ELF-1 (cell line): ENCODE results near the gene TPRN.

Experiments used
- DNase-seq: peaks from one replicate; pipeline ENCODE4 v3.0.0-alpha.2; 2016; ENCODE audit warnings: low read depth, low spot score

Gene TPRN

DNA sequence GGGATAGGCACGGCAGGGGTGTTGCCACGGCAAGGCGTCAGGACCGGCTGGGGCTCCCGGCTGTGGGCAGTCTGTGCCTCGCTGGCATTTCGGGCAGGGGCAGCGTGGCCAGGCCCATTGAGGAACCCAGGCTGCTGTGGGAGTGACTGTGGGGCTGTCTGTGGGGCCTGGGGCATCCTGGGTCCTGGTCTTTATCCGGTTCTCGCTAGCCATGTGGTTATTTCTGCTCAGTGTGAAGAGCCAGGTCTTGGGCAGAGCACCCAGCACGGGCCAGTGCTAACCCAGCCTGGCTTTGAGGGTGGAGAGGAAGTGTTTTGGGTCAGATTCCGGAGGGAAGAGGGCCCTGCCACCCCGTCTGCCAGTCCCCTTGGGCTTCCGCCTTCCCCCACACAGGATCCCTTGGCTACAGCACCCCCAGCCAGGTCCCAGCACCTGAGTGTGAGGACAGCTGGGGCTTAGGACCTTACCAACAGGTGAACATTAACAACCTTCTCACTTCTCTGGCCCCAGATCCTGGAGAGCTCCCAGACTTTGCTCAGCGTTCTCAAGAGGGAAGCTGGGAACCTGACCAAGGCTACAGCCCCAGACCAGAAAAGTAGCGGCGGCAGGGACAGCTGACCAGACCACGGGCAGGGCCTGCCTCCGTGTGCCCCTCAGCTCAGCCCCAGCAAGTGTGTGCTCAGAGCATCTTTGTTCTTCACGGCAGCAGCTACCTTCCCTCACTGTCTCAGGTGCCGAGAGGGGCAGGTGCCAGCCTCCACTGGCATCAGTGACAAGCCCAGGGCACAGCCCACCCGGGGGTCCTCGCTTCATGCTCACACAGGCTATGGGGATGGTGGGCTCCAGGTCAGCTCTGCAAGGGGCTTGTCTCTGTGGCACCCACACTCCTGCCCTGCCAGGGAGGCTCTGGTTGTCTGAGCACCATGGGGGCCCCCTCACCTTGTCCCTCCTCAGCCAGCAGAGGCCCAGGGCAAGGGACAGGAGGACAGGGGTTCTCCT, 10.9 kb downstream of the TPRN start:
- DNase-seq = no peak

DNA sequence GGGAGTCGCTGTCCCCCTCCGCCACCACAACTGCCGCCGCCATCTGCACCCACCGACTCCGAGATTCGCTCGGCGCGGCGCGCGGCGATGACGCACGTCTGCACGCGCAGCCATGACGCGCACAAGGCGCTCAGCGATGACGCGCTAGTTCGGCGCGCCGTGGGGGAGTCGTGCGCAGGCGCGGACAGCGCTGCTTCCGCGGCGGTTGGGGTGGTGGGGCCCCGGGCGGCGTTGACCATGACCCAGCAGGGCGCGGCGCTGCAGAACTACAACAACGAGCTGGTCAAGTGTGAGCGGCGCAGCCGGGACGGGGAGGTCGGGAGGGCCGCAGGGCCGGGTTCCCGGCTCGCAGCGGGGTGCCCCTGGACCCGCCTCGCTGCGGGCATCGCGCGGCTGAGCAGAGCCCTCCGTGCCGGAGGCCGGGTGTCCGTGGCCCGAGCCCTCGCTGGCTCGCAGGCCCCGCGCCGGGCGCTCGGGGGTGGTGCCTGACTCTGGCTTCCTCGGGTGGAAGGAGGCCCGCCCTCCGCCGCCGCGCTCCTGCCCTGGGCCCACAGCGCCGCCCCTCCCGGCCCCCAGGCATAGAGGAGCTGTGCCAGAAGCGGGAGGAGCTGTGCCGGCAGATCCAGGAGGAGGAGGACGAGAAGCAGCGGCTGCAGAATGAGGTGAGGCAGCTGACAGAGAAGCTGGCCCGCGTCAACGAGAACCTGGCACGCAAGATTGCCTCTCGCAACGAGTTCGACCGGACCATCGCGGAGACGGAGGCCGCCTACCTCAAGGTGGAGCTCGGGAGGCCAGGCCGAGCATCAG, 11.8 kb downstream of the TPRN start, which contains the start of the genes ANAPC2 and SSNA1:
Gene ANAPC2 (minus strand): TSS at position 71 of the 807 bp plus-strand sequence. CDS start 28 bp downstream, at position 43.
Gene SSNA1 (plus strand): TSS at position 187 of the 807 bp plus-strand sequence. CDS start 51 bp downstream, at position 238.
- DNase-seq = peak; percentile 93

DNA sequence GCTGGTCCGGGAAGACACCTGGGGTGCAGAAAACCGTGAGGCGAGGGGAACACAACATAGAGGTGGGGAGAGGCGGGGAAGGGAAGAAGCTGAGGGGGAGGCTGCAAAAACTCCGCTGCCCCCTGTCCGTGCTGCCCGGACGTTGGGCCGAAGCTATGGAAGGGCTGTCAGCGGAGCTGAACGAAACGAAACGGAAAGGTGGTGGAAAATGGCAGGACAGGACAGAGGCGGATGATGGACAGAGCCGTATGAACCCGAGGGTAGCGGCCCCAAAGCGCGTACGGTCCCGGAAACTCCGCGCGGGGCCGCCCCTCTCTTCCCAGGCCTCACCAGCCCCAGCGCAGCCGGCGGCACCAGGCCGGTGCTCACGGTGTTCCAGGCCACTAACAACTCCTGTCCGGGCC, 12.5 kb downstream of the TPRN start:
- DNase-seq = no peak

GRCh38 chr9:137187386-137187785, 13.2 kb downstream of the TPRN start:
- no peak for DNase-seq

- DNase-seq = no peak
These were observed 14.2 kb downstream of the TPRN start for GRCh38 chr9:137186385-137186784.

- no peak for DNase-seq
These were observed 14.6 kb downstream of the TPRN start for GRCh38 chr9:137185921-137186320.

DNA sequence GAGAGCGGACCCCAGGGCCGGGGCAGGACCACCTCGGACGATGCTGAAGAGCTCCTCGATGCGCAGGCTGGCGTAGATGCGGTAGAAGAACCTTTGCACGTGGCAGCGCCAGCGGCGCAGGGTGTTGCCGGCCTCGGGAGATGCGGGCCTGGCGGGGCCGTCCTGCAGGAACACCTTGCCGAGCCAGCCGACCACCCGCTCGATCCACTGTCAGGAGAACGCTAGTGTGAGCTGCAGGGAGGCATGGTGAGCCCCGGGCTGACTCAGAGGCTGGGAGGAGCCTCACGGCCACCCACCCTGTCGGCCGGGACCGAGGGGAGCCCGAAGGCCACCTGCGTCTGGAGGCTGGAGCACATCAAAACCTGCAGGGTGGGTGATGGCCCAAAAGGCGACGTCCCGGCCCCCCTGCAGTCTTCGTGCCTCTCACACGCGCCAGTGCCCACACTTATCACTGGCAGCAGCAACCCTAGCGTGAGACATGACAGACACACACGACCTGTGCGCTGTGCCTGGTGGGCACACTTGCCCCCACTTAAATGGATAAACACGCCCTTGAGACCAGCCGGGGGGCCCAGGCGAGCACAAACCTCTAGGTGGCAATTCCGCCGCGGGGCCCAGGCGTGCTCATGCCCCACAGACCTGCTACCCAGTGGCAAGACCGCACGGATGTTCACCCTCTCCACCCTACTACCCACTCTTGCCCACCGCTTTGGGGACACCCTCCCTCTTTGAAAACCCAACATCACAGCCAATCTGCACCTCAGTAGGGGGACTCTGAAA, 15.5 kb downstream of the TPRN start:
- DNase-seq = no peak

GRCh38 chr9:137183980-137184595, 16.5 kb downstream of the TPRN start:
- DNase-seq = no peak

- no peak for DNase-seq
These were observed 17.7 kb downstream of the TPRN start for GRCh38 chr9:137182836-137183235.

DNA sequence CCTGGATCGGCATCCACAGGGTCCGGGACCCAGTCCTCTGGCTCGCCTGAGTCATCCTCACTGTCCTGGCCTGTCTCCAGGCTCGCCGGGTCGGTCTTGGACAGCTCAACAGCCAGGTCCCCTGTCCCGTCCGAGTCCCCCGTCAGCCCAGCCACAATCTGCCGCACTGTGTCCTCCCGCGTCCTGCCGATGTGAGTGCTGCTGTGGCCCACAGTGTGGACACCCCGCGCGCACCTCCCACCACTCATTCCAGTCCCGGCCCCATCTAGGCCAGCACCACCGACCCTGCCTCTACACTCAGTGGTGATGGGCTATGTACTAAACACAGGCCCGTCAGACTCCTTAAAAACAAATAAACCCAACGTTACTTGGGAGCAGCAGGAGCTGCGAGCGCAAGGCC, 18.9 kb downstream of the TPRN start:
- DNase-seq = no peak

DNA sequence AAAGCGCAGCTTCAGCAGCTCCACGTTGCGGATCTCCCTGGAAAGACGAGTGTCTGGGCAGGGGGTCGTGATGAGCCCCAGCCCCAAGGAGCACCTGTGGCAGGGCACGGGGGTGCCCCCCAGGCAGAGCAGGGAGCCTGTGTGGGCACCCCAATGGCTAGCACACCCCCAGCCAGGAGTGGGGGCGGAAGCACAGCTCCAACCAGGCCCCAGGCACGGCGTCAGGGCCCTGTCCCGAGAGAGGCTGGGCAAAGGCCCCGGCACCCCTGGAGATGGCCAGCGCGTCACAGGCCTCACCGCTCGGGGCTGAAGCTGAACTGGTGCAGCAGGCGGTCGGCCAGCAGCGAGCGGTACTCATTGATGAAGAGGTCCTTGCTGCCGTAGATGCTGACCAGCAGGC, 20.1 kb downstream of the TPRN start:
- DNase-seq = no peak

DNA sequence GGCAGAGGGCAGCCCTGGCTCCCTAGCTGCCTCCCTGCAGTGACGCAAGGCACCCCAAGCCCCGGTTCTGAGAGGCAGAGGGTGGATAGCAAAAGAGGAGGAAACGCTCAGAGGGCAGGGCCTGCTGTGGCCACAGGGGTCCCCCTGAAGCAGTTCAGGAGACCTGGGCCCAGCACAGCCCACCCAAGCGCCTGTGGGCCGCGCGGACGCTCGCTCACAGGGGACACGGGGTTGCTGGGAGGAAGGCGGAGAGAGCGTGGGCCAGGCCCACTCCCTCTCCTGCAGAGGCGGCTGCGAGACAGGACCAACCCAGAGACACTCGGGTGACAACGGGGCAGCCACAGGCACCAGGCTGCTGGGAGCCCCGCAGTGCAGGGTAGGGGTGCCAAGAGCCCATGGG, 20.8 kb downstream of the TPRN start:
- DNase-seq = no peak

GRCh38 chr9:137178939-137179630, 21.5 kb downstream of the TPRN start:
- DNase-seq = no peak

- DNase-seq = no peak
These were observed 22.2 kb downstream of the TPRN start for GRCh38 chr9:137178201-137178938.

GRCh38 chr9:137176302-137177182, 24.0 kb downstream of the TPRN start:
- DNase-seq = peak; percentile 63

GRCh38 chr9:137175345-137175961, 25.1 kb downstream of the TPRN start:
- no peak for DNase-seq

DNA sequence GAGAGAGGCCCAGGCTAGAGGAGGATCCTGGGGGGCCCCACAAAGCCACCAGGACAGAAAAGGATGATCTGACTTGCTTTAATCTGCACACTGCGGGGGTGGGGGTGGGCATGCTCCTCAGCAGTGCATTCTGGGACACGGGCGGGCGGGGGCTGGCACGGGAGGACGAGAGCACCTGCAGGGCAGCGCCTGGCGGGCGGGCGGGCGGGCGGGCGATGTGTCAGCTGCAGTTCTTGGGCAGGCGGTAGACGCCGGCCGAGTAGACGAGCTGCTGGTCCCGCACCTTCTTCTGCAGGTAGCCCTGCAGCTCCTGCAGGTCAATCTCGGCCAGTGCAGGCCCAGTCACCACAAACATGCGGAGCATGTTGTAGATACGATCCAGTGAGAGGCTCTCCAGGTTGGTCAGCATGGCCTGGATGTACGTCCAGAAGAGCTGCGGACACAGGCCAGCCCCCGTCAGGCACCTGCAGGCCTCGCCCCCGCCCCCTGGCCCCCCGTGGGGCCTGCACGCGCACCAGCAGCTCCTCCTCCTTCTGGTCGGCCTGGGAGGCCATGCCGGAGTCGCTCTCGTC, 25.7 kb downstream of the TPRN start:
- DNase-seq = peak; percentile 42
